ENCODE results near the gene SCNN1A. TPM values are rescaled to one million over a fixed set of nuclear protein-coding genes. Genes with fewer than 3 reads are reported as not detected.

The SCNN1A gene
- total RNA-seq, 2 donors from 2014 or later = 158 to 188 TPM

DNA sequence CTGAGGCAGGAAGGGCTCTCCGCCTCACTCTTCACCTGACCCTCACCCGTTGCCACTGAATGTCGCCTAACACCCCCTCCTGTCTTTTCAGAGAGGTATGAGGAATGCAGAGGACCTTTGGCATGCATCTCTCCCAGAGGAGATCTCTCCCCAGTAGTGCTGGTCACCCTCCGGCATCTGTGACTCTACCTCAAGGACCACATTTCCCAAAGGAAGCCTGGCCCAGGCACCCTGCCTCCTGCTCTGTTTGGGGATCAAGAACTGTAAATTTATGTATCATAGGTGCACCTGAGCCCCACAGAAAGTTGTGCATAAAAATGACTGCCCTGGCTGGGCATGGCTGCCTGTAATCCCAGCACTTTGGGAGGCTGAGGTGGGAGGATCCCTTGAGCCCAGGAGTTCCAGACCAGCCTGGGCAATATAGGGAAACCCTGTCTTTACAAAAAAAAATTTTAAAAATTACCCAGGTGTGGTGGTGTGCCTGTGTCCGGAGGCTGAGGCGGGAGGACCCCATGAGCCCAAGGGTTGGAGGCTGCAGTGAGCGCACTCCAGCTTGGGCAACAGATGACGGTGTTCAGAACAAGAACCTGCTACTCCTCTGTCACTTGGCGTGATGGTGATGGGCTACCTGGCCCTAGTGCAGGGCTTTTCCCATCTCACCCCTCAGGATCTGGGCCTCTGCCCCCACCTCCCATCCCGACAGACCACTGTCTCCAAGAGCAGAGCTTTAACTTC is 47.2 kb downstream of the SCNN1A start:
- Histone ChIP-seq H3K4me1 (peaks cover 13% of the 10 kb centered on the region), H3K9ac (ENCODE audit: low read depth in 2 of 2, low read length in 2 of 2) (no peak overlapping the region), H3K27me3 (no peaks in the 10 kb centered on the region), H3K9me3 (no peaks in the 10 kb centered on the region), H3K4me3 (no peak overlapping the region), H3K27ac (no peak overlapping the region), H3K36me3 (peaks cover 38% of the 10 kb centered on the region)
- intact Hi-C loops (cut with DNase I) = loop anchor here (5.0 kb wide), 1 partner anchor 59 kb away; no protein-coding TSS in a partner anchor
- TF ChIP-seq, protein P1, sequence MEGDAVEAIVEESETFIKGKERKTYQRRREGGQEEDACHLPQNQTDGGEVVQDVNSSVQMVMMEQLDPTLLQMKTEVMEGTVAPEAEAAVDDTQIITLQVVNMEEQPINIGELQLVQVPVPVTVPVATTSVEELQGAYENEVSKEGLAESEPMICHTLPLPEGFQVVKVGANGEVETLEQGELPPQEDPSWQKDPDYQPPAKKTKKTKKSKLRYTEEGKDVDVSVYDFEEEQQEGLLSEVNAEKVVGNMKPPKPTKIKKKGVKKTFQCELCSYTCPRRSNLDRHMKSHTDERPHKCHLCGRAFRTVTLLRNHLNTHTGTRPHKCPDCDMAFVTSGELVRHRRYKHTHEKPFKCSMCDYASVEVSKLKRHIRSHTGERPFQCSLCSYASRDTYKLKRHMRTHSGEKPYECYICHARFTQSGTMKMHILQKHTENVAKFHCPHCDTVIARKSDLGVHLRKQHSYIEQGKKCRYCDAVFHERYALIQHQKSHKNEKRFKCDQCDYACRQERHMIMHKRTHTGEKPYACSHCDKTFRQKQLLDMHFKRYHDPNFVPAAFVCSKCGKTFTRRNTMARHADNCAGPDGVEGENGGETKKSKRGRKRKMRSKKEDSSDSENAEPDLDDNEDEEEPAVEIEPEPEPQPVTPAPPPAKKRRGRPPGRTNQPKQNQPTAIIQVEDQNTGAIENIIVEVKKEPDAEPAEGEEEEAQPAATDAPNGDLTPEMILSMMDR (IDR thresholded peaks at IDR 0.05) = no peak
- no peak for DNase-seq

DNA sequence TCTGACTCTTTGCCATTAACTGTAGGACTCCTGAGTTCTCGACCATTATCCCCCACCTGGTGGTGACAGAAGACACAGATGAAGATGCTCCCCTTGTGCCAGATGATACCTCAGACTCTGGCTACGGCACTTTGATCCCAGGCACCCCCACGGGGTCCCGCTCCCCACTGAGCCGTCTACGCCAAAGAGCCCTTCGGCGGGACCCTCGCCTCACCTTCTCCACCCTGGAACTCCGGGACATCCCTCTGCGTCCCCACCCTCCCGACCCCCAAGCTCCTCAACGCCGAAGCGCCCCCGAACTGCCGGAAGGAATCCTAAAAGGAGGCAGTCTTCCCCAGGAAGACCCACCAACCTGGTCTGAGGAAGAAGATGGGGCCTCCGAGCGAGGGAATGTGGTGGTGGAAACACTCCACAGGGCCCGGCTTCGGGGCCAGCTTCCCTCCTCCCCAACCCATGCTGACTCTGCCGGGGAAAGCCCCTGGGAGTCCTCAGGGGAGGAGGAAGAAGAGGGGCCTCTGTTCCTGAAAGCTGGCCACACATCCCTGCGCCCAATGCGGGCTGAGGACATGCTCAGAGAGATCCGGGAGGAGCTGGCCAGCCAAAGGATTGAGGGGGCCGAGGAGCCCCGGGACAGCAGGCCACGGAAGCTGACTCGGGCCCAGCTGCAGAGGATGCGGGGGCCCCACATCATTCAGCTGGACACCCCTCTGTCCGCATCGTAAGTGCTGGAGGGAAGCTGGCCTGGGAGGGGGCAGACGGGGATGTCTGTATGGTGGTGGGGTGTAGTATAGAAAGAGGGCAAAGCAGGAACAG is 47.9 kb downstream of the SCNN1A start:
- Histone ChIP-seq H3K9ac (ENCODE audit: low read depth in 2 of 2, low read length in 2 of 2) (peak overlapping the region; percentile 5 to 61), H3K27ac (peak overlapping the region; percentile 60), H3K36me3 (peaks cover 31% of the 10 kb centered on the region), H3K27me3 (no peaks in the 10 kb centered on the region), H3K4me3 (no peak overlapping the region), H3K4me1 (peaks cover 8% of the 10 kb centered on the region), H3K9me3 (no peaks in the 10 kb centered on the region)
- DNase-seq = no peak
- TF ChIP-seq, protein P1 (IDR thresholded peaks at IDR 0.05) = no peak
- intact Hi-C loops (cut with DNase I) = loop anchor here (5.0 kb wide), 1 partner anchor 60 kb away; no protein-coding TSS in a partner anchor

DNA sequence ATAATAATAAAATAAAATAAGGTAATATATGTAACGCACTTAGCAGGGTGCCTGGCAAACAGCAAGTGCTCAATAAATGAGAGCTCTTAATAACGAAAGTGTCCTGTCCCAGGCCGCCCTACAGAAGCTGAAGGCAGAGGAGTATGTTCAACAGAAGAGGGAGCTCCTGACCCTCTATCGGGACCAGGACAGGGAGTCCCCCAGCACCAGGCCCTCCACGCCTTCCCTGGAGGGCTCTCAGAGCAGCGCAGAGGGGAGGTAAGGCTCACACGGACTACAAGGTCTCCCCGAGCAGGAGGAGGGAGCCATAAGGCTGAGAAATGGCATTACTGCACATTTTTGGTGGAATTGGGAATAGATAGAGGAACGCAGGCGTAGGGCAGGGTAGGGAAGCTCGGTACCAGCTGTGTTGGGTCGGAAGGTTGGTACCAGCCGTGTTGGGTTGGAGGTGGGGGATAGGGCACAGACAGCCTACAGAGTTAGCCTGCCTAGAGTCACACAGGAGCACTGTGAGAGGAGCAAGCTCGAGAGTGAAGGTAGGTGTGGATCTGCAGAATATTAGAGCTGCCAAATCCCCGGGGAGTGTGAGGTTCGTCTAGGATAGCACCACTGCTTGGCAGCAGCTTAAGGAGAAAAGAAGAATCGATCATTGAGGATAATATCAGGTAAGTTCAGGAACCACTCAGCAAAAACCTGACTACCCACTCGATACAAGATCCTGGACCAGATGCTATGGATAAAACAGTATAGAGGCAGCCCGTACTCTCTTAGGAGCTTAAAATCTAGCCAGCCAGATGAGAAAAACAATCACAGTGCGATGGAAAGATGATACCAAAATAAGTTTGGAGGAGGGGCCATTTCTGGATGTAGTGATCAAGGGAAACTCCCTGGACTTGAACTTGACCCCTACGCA is 48.8 kb downstream of the SCNN1A start:
- DNase-seq = no peak
- no peak overlapping the region for H3K4me3 ChIP-seq

DNA sequence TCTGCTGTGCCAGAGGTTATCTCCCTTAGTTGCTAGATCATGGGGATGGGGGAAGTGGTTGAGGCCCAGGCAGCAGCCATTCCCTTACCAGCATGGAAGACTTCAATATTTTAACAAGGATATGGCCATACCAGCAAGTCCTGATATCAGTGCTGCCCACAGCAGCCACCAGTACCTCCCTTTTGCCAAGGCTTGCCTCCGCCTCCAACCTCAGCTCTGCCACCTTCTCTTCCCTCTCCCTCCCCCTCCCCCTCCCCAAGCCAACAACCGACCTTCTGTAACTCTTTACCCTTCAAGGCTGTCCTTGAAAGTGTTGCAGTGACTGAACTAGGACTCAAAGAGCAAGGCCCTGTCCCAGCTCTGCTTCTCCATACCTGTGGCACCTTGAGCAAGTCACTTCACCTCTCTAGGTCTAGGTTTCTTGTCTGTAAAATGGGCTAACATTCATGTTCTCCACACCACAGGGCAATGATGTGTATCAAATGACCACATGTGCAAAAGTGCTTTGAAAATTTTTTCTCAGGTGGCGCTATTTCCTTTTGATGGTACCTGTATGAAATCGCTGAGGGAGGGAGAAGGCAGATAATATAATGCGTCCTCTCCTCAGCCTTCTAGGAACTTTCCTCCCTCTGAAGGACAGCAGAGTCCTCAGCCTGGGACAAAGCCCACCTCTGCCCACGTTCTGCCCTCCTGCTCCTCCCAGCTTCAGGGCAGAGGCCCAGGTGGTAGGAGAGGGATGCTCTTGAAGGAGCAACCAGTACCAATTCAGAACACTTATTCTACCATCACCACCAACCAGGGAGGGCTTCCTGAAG is 50.2 kb downstream of the SCNN1A start:
- no peaks in the 10 kb centered on the region for H3K9me3 ChIP-seq
- intact Hi-C loops (cut with DNase I) = loop anchor here (5.0 kb wide), 2 partner anchors 62 to 137 kb away; no protein-coding TSS in a partner anchor
- H3K27ac ChIP-seq = peak overlapping the region; percentile 78
- H3K4me1 ChIP-seq = peaks cover 8% of the 10 kb centered on the region
- DNase-seq = no peak
- no peaks in the 10 kb centered on the region for H3K27me3 ChIP-seq
- peak overlapping the region in 1 of 2 donors; percentile 8 for H3K9ac ChIP-seq (ENCODE audit: low read depth in 2 of 2, low read length in 2 of 2)
- H3K4me3 ChIP-seq = no peak overlapping the region
- H3K36me3 ChIP-seq = peaks cover 18% of the 10 kb centered on the region
- TF ChIP-seq, protein P1 (IDR thresholded peaks at IDR 0.05) = no peak

More for the DNA sequence above, 48.8 kb downstream of the SCNN1A start:
- H3K9me3 ChIP-seq = no peaks in the 10 kb centered on the region
- H3K27ac ChIP-seq = peak overlapping the region; percentile 60
- TF ChIP-seq, protein P1 (IDR thresholded peaks at IDR 0.05) = peak; percentile 25
- no peaks in the 10 kb centered on the region for H3K27me3 ChIP-seq
- peaks cover 29% of the 10 kb centered on the region for H3K36me3 ChIP-seq
- intact Hi-C loops (cut with DNase I) = loop anchor here (5.0 kb wide), 1 partner anchor 61 kb away; no protein-coding TSS in a partner anchor
- H3K9ac ChIP-seq (ENCODE audit: low read depth in 2 of 2, low read length in 2 of 2) = peak overlapping the region; percentile 14 to 61
- peaks cover 8% of the 10 kb centered on the region for H3K4me1 ChIP-seq

All from colonic mucosa (tissue), 4 donors.